Measurements from ENCODE around the gene SLC43A1.

GRCh38 chr11:57473285-57473841 is 42.1 kb downstream of the SLC43A1 start:
- TF ChIP-seq CTCF (conservative IDR thresholded peaks at IDR 0.05 in 1 of 2, IDR thresholded peaks at IDR 0.05 in 1 of 2; ENCODE audit: extremely low read depth in 1 of 2, insufficient read depth in 1 of 2, low read depth in 1 of 2, low read length in 2 of 2): no peak
- TF ChIP-seq EZH2 (IDR thresholded peaks at IDR 0.05; ENCODE audit: borderline replicate concordance, low read length): no peak

Measured in mammary epithelial cell (primary cell).